ENCODE measurements around the gene RADIL. TPM values are rescaled to one million over a fixed set of nuclear protein-coding genes. Genes with fewer than 3 reads are reported as not detected.
A peak's percentile ranks its signal among the peaks of the same experiment; 100 is the strongest.
"Not testable (repeated sequence)": the region's sequence is repeated elsewhere in the genome, so short reads cannot be mapped to it uniquely, and the experiment has no call there.

The RADIL gene
- total RNA-seq, 3 donors from 2014 or later, result 0.08 to 0.32 (median 0.23) TPM

DNA sequence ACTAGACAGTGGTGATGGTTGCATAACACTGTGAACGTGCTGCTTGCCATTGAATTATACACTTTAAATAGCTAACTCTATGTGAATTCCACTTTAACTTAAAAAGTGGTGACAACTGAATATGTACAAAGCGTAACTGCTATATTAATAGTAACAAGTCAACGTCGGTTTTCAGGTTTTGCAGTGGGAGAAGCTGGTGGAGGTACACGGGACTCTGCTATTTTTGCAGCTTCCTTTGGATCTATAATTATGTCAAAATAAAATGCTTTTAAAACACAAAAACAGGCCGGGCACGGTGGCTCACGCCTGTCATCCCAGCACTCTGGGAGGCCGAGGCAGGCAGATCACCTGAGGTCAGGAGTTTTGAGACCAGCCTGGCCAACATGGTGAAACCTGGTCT, 87.1 kb downstream of the RADIL start:
- Mint-ChIP-seq H3K4me3 (no peak overlapping the region), H3K9me3 (no peaks in the 10 kb centered on the region), H3K27me3 (ENCODE audit: low read depth) (no peaks in the 10 kb centered on the region), H3K36me3 (ENCODE audit: insufficient read depth) (peaks cover 3% of the 10 kb centered on the region), H3K4me1 (ENCODE audit: low read depth) (peaks cover 7% of the 10 kb centered on the region)
- DNase-seq (no peak), ATAC-seq (no peak)

DNA sequence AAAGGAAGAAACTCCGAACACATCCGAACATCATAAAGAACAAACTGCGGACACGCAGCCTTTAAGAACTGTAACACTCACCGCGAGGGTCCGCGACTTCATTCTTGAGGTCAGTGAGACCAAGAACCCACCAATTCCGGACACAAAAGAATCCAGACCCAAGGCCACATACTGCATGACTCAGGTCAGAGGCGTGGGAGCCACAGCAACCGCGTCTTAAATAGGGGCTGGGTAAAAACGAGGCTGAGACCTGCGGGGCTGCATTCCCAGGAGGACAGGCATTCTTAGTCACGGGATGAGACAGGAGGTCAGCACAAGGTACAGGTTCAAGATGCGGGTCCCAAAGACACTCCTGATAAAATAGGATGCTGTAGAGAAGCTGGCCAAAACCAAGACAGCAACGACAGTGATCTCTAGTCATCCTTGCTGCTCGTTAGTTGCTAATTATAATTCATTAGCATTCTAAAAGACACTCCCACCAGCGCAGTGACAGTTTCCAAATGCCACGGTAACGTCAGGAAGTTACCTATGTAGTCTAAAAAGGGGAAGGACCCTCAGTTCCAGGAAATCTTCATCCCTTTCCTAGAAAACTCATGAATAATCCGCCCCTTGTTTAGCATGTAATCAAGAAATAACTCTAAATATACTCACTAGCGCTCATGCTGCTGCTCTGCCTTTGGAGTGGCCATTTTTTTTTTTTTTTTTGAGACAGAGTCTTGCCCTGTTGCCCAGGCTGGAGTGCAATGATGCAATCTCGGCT, 88.7 kb downstream of the RADIL start:
- Mint-ChIP-seq H3K27me3 (ENCODE audit: low read depth) (no peaks in the 10 kb centered on the region), H3K4me1 (ENCODE audit: low read depth) (peaks cover 8% of the 10 kb centered on the region), H3K36me3 (ENCODE audit: insufficient read depth) (peaks cover 8% of the 10 kb centered on the region), H3K4me3 (no peak overlapping the region), H3K9me3 (no peaks in the 10 kb centered on the region)
- DNase-seq, result no peak
- ATAC-seq, result no peak

DNA sequence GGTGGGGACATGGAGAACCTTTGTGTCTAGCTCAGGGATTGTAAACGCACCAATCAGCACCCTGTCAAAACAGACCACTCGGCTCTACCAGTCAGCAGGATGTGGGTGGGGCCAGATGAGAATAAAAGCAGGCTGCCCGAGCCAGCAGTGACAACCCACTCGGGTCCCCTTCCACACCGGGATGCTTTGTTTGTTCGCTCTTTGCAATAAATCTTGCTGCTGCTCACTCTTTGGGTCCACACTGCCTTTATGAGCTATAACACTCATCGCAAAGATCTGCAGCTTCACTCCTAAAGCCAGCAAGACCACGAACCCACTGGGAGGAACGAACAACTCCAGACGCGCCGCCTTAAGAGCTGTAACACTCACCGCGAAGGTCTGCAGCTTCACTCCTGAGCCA, 89.3 kb downstream of the RADIL start:
- not testable (repeated sequence) for ATAC-seq

DNA sequence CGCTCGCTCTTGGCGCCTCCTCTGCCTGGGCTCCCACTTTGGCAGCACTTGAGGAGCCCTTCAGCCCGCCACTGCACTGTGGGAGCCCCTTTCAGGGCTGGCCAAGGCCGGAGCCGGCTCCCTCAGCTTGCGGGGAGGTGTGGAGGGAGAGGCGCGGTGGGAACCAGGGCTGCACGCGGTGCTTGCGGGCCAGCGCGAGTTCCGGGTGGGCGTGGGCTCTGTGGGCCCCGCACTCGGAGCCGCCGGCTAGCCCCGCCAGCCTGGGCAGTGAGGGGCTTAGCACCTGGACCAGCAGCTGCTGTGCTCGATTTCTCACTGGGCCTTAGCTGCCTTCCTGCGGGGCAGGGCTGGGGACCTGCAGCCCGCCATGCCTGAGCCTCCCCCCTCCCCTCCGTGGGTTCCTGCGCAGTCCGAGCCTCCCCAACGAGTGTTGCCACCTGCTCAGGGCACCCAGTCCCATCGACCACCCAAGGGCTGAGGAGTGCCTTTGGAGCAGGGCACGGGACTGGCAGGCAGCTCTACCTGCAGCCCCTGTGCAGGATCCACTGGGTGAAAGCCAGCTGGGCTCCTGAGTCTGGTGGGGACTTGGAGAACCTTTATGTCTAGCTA, 90.0 kb downstream of the RADIL start:
- not testable (repeated sequence) for DNase-seq; H3K4me1 Mint-ChIP-seq (ENCODE audit: low read depth); ATAC-seq; H3K27me3 Mint-ChIP-seq (ENCODE audit: low read depth); H3K36me3 Mint-ChIP-seq (ENCODE audit: insufficient read depth); H3K4me3 Mint-ChIP-seq; H3K9me3 Mint-ChIP-seq

More for the DNA sequence above, 89.3 kb downstream of the RADIL start:
- DNase-seq; H3K4me1 Mint-ChIP-seq (ENCODE audit: low read depth); H3K27me3 Mint-ChIP-seq (ENCODE audit: low read depth); H3K36me3 Mint-ChIP-seq (ENCODE audit: insufficient read depth); H3K4me3 Mint-ChIP-seq; H3K9me3 Mint-ChIP-seq: not testable (repeated sequence)

DNA sequence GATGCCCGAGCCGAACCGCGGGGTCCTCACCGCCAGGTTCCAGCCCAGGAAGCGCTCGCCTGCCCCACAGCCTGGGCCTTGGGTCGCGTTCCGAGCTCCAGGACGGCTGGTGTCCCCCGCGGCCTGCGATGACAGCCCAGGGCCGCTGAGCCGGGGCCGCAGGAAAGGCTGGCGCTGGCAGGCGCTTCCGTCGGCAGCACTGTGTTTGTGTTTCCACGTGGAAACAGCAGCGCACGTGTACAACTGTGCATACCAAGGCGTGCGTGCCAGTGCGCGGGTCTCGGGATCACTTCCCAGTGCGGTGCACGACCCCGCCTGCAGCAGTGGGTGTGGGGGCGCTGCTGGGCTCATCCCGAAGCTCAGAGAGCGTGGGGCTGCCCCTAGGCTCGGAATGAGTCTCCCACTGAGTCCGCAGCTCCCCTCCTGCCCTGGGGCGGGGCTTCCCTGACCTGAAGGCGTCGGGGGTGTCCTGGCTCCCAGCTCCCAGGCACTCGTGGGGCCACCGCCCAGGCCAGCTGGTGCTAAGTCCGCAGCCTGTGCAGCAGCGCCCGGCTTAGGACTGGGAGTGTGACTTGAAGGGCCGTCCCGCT, 90.9 kb downstream of the RADIL start:
- no peaks in the 10 kb centered on the region for H3K27me3 Mint-ChIP-seq (ENCODE audit: low read depth)
- H3K4me1 Mint-ChIP-seq (ENCODE audit: low read depth), result peaks cover 8% of the 10 kb centered on the region
- H3K36me3 Mint-ChIP-seq (ENCODE audit: insufficient read depth), result peaks cover 8% of the 10 kb centered on the region
- ATAC-seq, result peak; percentile 29 to 31
- H3K4me3 Mint-ChIP-seq, result peak overlapping the region; percentile 29
- DNase-seq, result no peak
- no peaks in the 10 kb centered on the region for H3K9me3 Mint-ChIP-seq

DNA sequence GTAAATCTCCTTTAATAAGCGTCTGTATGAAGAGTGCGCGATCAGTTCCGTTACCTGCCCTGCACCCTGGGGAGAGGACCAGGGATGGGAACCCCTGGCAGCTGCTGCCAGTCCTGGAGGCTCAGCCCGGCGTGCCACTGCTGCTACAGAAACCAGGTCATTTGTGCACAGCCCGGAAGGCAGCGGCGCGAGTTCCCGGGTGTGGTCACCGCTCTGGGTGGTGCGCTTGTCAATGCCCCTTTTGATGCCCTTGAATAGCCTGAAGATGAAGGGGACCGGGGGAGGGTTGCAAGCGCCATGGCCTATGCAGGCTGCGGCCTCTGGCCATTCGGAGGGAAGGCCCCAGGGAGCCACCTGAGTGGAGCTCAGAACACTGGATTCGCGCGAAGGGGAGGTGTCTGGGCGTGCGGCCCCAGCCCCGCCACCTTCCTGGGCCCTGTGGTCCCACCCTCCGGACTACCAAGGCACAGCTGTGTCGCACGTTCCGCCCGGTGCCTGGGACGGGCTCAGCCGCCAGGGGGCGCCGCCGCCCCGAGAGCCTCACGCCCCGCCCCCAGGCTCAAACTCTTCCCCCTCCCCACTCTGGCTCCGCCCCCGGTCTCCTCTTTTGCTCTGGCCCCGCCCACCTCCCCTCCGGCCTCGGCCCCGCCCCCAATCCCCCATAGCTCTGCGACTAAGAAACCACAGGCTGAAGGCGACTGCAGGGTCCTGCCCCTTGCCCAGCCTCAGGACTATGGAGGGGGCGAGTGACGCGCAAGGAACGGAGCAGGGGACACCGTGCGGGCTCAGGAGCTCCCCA, 91.6 kb downstream of the RADIL start:
- Mint-ChIP-seq H3K9me3 (no peaks in the 10 kb centered on the region), H3K4me1 (ENCODE audit: low read depth) (peaks cover 8% of the 10 kb centered on the region), H3K36me3 (ENCODE audit: insufficient read depth) (peaks cover 8% of the 10 kb centered on the region), H3K27me3 (ENCODE audit: low read depth) (no peaks in the 10 kb centered on the region), H3K4me3 (peak overlapping the region; percentile 16)
- ATAC-seq (peak; percentile 83 to 86), DNase-seq (peak; percentile 83)

DNA sequence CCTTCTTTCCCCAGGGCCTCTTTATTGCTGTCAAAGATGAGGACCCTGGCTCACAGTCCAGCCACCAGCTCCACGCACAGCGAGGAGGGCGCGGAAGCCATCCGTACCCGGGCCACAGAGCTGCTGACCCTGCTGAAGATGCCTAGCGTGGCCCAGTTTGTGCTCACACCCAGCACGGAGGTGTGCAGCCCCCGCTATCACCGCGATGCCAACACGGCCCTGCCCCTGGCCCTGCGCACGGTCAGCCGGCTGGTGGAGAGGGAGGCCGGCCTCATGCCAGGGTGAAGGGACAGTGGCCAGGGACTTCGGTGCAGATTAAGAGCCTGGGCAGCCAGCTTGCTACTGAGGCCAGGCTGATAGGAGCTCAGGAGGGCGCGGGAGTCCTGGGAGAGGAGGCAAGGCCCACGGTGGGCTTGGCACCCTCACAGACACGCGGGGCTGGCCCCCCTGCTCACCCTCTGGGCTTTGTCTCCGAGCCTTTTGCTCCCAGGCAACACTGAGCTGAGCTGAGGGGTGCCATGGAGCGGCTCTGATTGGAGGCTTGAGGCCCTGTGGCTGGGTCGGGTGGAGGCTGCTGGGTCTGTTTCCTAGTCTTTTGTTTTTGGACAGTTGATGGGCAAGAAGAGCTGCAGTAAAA, 92.3 kb downstream of the RADIL start:
- ATAC-seq, result no peak
- Mint-ChIP-seq H3K4me1 (ENCODE audit: low read depth) (peaks cover 8% of the 10 kb centered on the region), H3K36me3 (ENCODE audit: insufficient read depth) (peaks cover 8% of the 10 kb centered on the region), H3K4me3 (no peak overlapping the region), H3K27me3 (ENCODE audit: low read depth) (no peaks in the 10 kb centered on the region), H3K9me3 (no peaks in the 10 kb centered on the region)
- DNase-seq, result no peak

DNA sequence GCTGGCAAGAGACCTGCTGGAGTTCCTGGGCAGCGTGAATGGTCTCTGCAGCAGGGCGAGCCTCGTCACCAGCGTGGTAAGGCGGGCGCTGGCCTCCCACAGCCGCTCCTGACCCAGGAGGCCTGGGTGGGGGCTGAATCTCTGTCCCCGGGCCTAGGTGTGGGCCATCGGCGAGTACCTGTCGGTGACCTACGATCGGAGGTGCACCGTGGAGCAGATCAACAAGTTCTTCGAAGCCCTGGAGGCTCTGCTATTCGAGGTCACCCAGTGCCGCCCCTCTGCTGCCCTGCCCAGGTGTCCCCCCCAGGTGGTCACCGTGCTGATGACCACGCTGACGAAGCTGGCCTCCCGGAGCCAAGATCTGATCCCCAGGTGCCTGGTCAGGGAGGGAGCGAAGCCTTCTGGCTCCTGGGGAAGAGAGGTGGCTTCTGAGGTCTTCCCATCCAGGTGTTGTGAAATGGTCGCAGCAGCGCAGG, 93.0 kb downstream of the RADIL start:
- Mint-ChIP-seq H3K9me3 (no peaks in the 10 kb centered on the region), H3K4me1 (ENCODE audit: low read depth) (peaks cover 8% of the 10 kb centered on the region), H3K27me3 (ENCODE audit: low read depth) (no peaks in the 10 kb centered on the region), H3K36me3 (ENCODE audit: insufficient read depth) (peaks cover 10% of the 10 kb centered on the region), H3K4me3 (no peak overlapping the region)
- ATAC-seq (no peak), DNase-seq (no peak)

DNA sequence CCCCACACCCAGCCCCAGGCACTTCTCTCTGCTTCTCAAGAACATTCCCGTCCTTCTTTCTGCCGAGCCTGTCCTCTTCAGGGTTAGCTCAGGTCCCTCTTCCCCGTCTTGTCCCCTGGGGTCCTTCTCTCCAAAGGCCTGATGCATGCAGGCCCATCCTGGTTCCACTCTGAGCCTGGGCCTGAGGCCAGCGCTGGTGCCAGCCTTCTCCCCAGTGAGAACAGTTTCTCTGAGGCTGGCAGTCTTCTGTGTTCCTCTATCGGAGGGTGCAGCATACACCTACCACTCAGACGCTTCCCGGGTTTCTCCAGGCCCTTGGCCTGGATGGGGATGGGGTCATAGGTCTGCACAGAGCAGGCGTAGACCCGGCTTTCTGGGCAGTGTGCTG, 93.4 kb downstream of the RADIL start:
- H3K4me1 Mint-ChIP-seq (ENCODE audit: low read depth), result peaks cover 8% of the 10 kb centered on the region
- H3K36me3 Mint-ChIP-seq (ENCODE audit: insufficient read depth), result peaks cover 10% of the 10 kb centered on the region
- H3K27me3 Mint-ChIP-seq (ENCODE audit: low read depth), result no peaks in the 10 kb centered on the region
- no peaks in the 10 kb centered on the region for H3K9me3 Mint-ChIP-seq
- DNase-seq (no peak), ATAC-seq (no peak)
- H3K4me3 Mint-ChIP-seq, result no peak overlapping the region

DNA sequence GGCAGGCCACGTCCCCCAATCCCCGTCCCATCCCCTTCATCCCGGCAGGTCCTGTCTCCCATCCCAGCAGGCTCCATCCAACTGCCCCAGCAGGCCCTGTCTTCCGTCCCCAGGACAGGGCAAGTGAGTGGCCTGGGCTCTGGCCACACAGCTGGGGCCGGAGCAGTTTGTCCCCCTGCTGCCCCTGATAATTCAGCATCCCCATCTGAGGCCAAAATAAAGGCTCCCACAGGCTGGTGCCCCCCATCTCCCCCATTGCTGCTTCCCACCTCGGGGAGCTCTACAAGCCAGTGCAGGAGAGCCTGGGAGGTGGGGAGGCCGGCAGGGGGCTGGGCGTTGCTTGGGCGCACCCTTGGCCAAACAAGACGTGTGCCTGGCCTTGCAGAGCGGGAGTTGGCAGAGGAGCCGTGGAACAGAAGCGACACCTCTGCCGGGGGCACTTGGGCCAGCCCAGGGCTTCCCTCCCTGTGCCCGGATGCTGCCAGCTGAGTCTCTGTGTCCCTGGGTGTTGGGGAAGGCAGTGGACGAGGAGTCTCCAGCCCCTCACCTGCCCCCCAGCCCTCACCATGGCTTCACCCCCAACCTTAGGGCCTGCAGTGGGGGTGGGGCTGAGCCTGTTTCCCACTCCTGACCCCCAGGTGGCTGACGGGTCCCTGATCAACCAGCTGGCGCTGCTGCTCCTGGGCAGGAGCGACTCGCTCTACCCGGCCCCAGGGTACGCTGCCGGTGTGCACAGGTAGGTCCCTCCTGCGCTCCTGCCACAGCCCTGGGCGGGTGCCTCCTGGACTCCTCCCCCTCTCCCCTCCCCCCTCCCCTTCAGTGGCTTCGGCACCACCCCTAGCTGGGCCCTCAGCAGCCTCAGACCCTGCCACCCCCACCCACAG, 94.1 kb downstream of the RADIL start:
- peaks cover 8% of the 10 kb centered on the region for H3K4me1 Mint-ChIP-seq (ENCODE audit: low read depth)
- H3K4me3 Mint-ChIP-seq, result no peak overlapping the region
- H3K36me3 Mint-ChIP-seq (ENCODE audit: insufficient read depth), result peaks cover 10% of the 10 kb centered on the region
- no peak for DNase-seq
- H3K27me3 Mint-ChIP-seq (ENCODE audit: low read depth), result no peaks in the 10 kb centered on the region
- ATAC-seq, result no peak
- H3K9me3 Mint-ChIP-seq, result no peaks in the 10 kb centered on the region

DNA sequence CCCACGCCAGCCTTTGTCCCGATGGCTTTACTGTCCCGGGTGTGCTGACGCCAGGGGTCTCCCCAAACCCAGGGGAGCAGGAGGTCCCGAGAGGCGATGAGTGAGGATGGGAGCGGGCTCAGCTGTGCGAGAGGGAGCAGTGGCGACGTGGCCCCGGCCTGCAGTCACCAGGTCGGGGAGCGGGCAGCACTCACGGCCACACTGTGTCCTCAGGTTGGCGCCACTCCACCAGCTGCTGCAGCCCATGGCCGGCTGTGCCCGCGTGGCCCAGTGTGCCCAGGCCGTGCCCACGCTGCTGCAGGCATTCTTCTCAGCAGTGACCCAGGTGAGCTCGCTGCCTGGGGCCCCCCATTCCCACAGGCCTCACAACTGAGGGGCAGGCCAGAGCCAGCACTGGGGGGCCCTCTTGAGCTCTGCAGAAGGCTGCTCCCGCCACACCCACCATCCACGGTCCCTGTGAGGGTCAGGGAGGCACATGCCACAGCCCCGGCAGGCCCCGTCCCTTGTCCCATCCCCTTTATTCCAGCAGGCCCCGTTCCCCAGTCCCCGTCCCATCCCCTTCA, 94.8 kb downstream of the RADIL start:
- no peak for DNase-seq
- H3K4me3 Mint-ChIP-seq, result no peak overlapping the region
- H3K4me1 Mint-ChIP-seq (ENCODE audit: low read depth), result peaks cover 4% of the 10 kb centered on the region
- H3K9me3 Mint-ChIP-seq, result no peaks in the 10 kb centered on the region
- peaks cover 10% of the 10 kb centered on the region for H3K36me3 Mint-ChIP-seq (ENCODE audit: insufficient read depth)
- no peak for ATAC-seq
- H3K27me3 Mint-ChIP-seq (ENCODE audit: low read depth), result no peaks in the 10 kb centered on the region

DNA sequence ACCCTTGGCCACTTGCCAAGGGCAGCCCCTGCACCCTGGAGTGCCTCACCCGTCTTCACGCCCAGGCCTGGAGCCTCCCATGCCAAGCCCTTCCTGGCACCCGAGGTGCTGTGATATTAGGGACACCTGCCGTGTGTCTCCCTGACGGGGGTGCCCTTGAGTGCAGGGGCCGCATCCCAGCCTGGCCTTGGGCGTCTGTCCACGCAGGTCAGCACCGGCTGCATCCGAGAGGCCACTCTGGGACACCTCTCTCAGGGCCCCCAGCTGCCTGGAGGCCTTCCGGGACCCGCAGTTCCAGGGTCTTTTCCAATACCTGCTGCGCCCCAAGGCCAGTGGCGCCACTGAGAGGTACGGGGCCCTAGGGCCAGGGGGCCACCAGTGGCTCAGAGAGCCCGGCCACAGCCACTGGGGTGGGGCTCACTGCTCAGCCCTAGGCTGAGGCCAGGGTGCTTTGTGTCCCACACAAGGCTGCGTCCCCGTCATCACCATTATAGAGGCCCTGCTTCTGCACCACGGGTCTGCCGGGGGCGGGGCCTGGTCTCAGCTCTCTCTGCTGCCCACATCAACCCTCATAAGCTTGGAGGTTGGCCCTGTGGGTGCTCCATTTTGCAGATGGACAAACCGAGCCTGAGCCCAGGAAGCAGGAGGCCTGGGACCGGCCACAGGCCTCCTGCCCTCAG, 95.4 kb downstream of the RADIL start:
- Mint-ChIP-seq H3K4me1 (ENCODE audit: low read depth) (peaks cover 4% of the 10 kb centered on the region), H3K9me3 (no peaks in the 10 kb centered on the region), H3K4me3 (no peak overlapping the region), H3K27me3 (ENCODE audit: low read depth) (no peaks in the 10 kb centered on the region), H3K36me3 (ENCODE audit: insufficient read depth) (peaks cover 10% of the 10 kb centered on the region)
- DNase-seq (no peak), ATAC-seq (no peak)
